HG03103 (cell line): ENCODE data around the gene DOK7.

ENCODE experiments used
- ATAC-seq: cut with Tn5 transposase; IDR thresholded peaks from one replicate; pipeline ENCODE4 v1.9.1; 2021; ENCODE audit warnings: low read depth; ENCODE audit not compliant: unreplicated experiment

DOK7 gene

DNA sequence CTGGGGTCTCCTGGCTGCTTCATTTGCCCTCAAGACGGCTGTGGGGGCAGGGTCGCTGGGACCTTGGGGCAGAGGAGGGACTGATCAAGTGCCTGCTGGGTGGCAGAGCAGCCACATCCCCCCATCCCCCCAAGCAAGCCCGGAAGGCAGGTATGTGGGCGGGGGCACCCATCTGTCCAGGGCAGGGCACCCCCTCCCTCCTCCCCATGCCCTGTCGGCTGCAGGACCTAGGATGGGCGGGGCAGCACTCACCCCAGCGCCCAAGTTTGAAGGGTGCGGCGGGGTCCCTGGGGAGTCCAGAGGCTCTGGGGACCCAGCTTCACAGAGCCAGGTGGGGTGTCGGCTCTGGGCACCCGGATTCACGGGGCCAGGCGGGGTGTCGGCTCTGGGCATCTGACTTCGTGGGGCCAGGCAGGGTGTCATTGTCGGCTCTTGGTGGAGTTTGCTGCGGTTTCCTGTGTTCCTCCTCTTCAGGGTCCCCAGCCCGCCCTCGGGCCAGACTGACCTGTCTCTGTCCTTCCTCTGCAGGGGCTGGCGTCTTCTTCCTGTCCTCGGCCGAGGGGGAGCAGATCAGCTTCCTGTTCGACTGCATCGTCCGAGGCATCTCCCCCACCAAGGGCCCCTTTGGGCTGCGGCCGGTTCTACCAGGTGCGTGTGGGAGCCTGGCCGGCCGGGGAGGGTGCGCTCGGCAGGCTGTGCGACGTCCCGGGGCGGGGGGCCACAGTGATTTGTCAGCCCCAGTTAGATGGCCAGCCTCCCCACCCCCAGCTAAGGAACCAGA lies 22.1 kb downstream of the DOK7 start:
- no peak for ATAC-seq

DNA sequence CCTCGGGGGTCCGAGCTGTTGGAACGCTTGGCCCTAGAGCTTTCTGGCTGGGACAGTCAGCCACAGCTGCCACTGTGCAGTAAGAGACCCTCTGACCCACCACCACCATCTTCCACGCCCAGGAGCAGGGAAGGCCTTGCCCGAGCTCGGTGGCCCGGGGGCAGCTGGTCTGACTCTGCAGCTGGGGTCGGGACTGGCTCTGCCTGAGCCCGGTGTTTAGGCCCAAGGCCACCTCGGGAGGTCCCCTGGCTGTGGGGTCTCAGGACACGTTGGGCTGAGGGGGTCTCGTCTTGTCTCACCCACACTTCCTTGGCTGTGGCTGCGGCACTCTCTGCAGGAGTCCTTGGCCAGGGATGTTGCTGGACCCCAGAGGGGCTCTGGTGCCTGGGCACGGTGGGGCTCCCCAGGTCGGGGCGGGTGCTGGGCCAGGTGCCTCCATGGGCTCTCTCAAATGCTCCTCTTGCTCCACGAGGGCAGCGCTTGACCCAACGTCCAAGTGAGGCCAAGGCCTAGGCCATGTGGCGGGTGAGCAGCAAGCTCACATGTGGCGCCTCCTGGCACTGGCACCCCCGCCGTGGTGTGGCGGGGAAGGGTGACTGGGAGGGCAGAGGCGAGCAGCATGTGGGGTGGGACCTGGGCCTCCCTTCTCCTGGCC lies 22.9 kb downstream of the DOK7 start:
- no peak for ATAC-seq

DNA sequence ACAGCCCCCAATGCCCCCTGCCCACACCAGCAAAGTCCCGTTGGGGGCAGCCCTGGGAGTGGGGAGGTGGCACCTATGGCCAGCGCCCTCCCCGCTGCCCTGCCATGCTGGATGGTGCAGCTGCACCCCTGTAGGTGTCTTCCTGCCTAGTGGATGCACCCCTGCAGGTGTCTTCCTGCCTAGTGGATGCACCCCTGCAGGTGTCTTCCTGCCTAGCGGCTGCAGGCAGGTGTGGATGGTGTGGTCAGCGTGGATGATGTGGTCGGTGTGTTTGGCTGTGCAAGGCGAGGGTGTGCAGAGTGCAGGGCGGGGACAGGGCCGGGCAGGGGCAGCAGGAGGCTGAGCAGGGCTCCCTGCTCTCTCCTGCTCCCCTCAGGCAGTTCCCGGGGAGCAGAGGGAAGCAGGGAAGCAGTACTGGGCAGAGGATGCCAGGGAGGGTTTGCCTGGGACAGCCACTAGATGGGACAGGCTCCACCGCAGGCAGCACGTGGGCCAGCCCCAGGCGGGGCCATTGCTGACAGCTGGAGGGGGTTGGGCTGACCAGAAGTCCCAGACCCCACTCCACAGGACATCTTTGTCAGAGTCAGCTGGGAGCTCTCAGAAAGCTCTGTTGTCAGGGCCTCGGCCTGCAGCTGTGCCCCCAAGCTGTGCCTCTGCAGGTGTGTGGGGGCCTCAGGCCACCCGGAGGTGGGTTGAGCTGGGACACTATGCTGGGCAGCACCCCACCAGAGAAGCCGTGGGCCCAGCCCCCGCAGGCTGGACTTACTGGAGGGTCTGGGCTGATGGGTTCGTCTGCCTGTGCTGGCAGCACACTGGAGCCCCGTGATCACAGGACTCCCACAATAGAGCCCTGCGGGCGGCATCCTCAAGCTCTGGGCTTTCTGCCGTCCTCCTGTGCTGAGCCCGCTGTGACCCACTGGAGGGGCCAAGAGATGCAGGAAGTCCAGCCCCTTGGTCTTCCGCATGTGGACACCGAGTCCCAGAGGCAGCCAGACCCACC lies 23.7 kb downstream of the DOK7 start:
- no peak for ATAC-seq

DNA sequence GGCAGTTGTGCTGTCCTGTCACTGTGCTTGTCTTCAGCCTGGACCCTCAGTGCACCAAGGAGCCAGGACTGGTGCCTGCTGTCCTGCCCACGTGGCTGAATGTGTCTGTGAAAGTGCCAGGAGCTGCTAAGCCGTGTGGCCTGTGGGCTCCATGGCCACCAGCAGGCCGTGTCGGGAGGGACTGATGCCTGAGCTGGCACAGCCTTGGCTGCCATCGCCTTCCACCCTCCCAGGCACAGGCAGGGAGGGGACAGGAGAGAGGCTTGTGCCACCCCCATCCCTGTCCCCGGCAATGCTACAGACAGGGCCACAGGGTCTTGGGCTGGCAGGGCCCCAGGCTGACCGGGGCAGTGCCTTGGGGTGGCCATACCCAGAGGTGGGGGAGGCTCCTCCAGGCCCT lies 24.8 kb downstream of the DOK7 start:
- no peak for ATAC-seq

DNA sequence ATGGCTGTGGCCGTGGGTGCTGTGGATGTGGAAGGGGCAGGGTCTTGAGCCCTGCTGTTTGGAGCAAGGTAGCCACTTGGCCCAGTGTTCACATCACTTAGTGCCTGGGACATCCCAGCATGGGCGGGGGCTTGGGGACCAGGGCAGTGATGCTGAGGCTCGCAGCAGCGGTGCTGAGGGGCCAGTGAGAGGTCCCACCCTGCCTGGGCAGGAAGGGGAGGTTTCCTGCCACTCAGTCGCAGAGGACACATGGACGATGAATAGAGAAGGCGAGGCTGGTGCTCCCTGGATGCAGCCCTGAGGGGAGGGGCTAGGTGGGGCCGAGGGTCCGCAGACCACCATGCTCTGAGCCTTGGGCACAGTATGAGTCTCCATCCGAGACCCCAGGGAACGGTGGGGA lies 25.7 kb downstream of the DOK7 start:
- ATAC-seq: no peak

DNA sequence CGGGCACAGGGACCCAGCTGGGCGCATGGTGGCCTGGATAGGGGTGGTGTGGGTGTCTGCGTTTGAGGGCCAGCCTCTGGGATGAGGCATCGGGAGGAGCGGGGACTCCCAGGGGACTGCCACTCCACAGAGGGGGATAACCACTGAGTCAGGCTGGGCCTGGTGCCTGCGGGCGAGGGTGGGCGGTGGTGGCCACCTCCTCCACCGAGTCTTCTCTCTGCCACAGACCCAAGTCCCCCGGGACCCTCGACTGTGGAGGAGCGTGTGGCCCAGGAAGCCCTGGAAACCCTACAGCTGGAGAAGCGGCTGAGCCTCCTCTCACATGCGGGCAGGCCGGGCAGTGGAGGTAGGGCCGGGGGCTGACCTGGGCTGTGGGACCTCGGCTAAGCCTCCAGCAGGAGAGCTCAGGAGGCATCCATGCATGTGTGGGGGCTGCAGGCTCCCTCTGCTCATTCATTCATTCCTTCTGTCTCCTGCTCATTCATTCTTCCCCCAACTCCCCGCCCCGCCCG lies 26.4 kb downstream of the DOK7 start:
- ATAC-seq: no peak

DNA sequence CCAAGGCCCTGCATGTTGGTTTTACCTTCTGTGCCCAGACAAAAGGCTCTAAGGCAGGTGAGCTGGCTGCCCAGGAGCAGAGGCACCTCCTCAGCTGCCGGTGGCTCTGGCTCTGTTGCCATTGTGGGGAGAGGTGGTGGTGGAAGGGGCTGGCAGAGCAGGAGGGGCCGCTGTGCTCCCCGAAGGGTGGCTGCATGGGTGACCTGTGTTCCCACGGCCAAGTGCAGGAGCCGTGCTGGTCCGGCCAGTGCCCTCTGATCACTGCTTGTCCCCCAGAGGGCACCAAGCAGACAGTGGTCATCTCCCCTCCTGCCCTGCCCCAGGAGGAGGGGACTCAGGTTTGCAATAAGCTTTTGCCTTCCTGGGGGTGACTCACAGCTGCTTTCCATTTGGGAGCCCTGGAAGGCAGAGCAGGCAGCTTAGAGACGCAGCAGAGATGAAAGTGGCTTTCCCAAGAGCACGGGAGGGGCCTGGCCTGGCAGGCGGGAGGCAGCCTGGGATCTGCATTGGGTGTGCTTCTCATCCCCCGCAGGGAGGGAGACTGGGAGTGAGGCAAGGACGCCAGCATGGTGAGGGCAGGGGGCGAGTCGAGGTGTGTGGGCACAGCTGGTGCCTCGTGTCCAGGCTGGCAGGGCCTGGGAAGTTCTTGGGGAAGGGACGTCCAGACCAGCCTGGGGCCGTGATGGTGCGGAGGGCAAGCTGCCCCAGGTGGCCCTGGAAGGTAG lies 28.7 kb downstream of the DOK7 start:
- no peak for ATAC-seq

DNA sequence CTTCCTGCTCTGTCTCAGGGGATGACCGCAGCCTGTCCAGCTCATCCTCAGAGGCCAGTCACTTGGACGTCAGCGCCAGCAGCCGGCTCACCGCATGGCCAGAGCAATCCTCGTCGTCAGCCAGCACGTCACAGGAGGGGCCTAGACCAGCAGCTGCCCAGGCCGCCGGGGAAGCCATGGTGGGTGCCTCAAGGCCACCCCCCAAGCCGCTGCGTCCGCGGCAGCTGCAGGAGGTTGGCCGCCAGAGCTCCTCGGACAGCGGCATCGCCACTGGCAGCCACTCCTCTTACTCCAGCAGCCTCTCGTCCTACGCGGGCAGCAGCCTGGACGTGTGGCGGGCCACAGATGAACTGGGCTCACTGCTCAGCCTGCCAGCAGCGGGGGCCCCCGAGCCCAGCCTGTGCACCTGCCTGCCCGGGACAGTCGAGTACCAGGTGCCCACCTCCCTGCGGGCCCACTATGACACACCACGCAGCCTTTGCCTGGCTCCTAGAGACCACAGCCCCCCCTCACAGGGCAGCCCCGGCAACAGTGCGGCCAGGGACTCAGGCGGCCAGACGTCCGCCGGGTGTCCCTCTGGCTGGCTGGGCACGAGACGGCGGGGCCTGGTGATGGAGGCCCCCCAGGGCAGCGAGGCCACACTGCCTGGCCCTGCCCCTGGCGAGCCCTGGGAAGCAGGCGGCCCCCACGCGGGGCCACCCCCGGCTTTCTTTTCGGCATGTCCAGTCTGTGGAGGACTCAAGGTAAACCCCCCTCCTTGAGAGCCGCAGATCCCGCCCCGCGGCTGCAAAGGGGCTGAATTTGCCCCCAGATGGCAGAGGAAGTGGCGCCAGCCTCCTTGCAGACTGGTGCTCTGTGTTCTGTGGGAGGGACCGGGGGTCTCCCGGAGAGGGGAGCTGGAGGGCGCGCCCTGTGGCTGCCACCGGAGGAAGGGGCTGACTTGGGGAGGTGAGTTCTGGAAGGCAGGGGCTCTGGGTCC lies 29.9 kb downstream of the DOK7 start:
- no peak for ATAC-seq

DNA sequence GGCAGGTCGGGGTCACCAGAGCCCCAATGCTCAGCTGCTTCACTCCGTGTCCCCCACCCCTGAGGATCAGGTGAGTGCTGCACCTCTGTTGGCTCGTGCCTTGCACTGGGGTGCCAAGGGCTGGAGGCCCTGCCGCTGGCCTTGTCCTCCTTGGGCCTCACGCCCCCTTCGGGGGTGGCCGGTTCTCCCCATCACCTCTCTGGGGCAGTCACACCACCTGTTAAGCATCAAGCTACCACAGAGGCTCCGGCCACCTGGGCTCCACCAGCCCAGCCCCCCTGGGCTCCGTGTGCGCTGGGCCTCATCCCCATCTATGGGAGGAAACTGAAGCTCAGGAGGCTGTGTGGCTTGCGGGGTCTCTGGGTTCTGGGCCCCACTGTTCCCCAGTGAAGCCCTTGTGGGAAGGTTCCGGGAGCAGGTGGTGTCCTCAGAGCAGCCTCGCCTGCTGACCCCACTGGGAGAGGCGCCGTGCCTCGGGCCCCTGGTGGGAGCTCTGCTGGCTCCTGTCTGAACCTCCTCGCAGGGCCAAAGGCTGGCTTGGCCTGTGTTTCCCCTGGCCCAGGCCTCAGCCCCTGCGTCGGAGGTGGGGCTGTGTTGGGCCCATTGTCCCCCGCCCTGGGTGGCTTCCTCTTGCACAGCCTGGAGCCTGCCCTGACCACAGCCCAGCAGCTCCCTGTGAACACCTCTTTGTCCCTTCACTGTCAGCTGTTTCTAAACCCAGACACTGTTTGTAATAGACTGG lies 30.8 kb downstream of the DOK7 start:
- no peak for ATAC-seq

DNA sequence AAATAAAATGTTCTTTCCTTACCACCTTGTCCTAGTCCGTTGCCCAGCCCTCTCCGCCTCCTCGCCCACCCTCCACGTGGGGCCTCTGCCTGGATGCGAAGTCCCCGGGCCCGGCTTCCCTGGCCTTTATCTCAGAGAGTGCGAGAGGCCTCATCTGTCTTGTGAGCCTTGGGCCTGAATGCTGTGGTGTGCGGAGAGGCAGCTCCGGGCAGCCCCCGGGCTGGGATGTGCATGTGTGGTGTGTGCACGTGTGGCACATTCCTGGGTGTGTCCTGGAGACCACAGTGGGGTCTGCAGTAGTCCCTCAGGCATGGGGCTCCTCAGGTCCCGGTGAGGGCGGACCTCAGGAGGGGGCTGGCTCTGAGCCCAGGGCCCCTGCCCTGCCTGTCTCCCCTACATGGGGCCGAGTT lies 31.4 kb downstream of the DOK7 start:
- no peak for ATAC-seq

DNA sequence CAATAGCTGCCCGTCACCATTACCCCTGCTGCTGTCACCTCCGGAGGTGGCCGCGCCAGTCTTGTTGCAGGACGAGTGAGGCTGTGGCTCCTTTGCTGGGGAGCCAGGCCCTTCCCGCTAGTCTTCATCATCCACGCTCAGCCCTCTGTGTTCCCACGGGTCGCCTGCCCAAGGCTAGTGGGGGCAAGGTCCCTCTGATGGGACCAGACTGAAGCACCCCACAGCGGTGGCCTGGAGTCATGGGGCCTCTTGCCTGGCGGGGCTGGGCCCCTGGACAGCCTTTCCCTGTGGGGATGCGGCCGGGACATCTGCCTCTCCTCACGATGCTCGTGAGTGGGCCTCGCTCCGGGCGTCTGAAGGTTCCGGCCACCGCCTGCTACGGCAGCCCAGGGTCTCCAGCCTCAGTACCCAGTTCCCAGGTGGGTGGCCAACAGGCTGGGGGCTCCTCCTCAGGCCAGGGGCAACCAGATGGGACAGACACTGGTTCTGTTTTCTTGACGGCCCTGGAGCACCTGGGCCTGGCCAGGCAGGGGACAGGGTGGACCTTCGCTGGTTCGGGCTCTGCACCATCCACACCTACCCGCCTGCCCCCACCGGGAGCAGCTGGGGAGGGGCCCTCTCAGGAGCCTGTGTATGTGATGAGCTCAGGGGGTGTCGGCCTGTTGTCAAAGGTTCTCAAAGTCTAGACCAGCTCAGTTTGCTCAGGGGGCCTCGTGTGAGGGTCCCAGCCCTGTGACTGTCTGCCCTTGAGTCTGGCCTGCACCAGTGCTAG lies 32.3 kb downstream of the DOK7 start:
- ATAC-seq: no peak

DNA sequence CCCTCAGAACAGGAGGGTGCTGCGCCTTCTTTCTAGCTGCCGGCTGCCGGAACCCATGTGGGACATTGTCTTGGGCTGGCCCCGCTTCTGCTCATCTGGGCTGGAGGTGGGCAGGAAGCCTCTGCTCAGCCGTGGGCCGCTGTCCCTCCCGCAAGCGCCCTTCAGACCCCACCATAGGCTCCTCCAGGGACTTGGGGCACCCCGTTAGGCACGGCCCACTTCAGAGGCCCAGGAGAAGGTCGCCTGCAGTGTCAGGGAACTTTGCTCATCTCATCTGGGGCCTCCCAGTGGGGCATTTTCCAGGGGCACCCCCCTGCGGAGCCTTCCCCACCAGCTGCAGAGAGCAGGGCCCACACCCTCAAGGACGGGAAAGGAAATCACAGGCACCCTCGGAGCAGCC lies 32.9 kb downstream of the DOK7 start:
- no peak for ATAC-seq

DNA sequence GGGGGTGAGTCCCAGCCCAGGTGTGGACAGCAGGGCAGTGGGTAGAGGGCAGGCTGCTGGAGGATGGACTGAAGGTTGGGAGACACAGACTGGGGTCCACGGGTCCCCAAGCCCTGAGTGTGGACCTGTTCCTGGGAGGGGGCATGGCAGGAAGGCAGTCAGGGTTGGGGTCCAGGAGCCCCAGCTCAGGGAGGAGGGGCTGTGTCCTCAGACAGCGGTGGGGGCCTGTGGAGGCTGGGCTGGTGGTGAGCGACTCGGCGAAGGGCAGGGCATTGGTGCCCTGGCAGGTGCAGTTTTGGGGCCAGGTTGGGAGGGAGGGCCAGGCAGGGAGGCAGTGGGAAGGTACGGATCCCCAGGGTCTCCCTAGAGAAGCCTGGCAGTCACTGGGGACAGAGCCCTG lies 34.0 kb downstream of the DOK7 start:
- no peak for ATAC-seq

DNA sequence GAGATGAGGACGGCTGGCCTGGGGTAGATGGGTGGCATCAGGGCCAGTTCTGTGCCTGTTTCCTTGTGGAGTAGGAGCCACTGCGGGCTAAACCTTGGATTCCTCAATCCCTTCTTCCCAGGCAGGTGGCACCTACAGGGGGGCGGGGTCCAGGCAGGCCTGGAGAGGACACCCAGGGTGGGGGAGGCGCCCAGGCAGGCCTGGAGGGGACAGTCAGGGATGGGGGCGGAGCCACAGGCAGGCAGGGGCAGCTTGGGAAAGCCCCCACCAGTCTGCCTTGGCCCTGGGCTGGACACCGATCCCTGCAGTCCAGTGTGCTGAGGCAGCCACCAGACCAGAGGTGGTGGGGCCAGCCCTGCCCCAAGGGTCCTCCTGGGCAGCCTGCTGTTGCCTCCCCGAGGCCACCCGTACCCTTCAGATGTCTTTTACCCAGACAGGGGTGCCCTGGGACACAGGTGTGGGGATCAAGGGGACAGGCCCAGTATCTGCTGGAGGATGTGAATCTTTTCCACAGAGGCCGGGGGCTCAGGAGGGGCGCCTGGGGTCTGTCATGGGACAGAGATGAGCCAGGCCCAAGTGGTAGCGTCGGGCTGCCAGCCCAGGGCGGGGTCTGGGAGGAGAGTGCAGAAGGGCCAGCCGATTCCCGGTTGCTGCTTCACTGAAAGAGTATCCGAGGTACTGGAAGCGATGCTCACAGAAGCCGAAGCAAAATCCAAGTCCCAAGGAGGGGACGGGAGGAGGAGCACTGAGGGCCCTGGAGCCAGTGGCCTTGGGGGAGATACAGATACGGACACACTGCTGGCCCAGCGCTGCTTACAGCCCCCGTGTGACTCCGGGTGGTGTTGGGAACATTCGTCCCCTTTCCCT lies 34.6 kb downstream of the DOK7 start:
- no peak for ATAC-seq

DNA sequence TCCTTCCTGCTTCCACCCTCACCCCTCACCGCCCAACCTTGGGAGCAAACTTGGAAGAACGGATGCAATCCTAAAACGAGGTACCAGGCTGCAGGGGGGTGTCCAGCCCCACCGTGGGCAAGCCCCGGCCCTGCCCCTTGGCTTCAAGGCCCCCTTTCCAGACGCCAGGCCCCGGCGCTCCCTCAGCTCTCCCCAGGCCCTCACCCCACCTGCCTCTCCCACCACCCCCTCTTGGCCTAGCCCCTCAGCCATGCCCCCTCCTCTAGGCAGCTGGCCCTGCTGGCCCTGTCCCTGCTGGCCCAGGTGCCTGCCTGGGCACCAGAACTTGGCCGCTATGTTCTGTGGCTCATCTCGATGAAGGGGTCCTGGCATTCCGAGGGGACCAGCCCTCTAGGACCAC lies 35.3 kb downstream of the DOK7 start:
- ATAC-seq: no peak

DNA sequence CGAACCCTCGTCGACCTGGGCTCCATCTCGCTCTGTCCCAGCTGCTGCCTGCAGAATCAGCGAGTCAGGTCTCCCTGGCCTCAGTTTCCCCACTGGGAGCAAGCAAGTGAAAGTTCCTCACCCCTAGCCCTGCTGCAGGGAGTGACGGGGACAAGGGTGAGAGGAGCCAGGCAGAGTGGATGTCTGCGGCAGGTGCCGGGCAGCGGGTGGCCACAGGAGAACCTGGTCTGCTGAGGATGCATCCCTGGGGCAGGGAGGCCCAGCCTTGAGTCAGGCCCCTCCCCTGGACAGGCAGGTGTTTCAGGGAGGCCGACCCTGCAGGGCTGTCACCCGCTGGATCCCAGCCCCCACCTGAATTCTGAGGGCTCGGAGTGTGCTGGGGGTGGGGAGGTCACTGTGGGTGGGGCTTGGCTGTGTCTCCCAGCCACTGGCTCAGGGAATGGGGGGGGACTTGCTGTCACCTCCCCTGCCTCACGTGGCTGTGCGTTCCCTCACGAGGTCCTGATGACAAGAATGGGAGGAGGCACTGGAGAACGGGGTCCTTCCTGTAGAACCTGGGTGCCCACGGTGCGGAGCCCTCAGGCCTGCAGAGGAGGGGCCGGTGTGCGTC lies 35.9 kb downstream of the DOK7 start:
- ATAC-seq: no peak
